C4-2B (cell line): ENCODE data around the gene SLC26A2.

Experiments used
- H3K27ac ChIP-seq: fragments of 450-650 bp; 2 replicates; pipeline ENCODE4 v1.5.1; 2017
- ZFX ChIP-seq: fragments of 450-650 bp; IDR thresholded peaks from 2 replicates; pipeline ENCODE4 v1.6.1; 2017
- TF ChIP-seq, protein P1 (sequence below): fragments of 450-650 bp; conservative IDR thresholded peaks from 2 replicates; pipeline ENCODE4 v1.5.1; 2017; ENCODE audit warnings: mild to moderate bottlenecking

The SLC26A2 gene

DNA sequence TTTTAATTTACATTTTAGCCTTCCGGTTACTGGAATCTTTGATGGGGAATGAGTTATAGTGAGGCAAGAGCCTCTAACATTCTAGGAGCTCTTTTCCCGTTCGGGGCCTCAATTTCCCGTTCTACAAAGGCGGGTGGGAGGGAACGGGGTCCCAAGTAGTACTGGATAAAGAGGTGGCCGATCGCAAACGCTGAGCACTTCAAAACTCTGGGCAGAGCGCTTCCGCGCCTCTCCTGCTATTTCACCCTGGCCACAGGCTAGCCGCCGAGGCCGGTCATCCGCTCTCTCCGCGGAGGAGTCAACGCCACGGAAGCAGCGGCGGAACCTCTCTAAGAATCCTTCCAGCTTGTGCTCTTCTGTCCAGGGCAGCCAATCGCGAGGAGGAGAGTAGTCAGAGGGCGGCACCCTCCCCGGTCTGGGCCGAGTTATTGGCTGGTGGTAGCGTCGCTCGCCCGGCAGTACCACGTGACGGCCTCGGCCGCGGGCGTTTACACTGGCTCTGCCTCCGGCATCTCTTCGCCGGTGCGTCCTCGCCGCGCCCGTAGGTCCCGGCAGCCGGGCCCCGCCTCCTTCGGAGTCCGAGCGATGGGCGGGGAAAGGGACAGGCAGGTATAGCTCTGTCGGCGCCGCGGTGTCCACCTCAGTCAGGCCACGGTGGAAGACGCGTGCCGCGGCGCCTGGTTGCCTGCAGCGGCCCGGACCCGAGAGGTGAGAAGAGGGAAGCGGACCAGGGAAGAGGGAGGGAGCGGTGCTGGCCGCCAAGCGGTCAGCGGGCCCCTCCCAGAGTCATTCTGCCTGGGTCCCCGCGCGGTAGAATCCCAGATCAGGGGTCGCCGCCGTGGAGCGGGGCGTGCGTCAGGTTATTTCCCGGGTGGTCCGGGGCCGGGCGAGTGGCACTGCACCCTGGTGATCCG is at the start of gene SLC26A2:
Gene SLC26A2, plus strand, starts transcription at position 487 of the 914 bp plus-strand sequence. CDS start 16,895 bp downstream, outside the sequence.
- TF ChIP-seq, protein P1, sequence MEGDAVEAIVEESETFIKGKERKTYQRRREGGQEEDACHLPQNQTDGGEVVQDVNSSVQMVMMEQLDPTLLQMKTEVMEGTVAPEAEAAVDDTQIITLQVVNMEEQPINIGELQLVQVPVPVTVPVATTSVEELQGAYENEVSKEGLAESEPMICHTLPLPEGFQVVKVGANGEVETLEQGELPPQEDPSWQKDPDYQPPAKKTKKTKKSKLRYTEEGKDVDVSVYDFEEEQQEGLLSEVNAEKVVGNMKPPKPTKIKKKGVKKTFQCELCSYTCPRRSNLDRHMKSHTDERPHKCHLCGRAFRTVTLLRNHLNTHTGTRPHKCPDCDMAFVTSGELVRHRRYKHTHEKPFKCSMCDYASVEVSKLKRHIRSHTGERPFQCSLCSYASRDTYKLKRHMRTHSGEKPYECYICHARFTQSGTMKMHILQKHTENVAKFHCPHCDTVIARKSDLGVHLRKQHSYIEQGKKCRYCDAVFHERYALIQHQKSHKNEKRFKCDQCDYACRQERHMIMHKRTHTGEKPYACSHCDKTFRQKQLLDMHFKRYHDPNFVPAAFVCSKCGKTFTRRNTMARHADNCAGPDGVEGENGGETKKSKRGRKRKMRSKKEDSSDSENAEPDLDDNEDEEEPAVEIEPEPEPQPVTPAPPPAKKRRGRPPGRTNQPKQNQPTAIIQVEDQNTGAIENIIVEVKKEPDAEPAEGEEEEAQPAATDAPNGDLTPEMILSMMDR = no peak
- no peak for TF ChIP-seq ZFX
- H3K27ac ChIP-seq = peak within 1 kb of the TSS; percentile 64

DNA sequence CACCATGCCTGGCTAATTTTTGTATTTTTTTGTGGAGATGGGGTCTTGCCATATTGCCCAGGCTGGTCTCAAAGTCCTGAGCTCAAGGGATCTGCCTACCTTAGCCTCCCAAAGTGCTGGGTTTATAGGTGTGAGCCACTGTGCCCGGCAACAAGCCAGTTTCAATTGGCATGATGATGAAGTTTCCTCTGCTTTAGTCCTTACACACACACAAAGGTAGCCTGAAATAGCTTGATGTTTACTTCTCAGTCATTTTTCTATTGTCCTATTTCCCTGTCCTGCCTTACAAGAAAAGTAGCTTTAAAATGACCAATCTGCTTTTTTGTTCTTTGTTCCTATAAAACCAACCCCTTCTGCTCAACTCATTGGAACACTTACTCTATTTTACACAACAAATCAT is 49.5 kb upstream of the SLC26A2 start:
- no peak overlapping the region for H3K27ac ChIP-seq
- TF ChIP-seq, protein P1 = no peak
- TF ChIP-seq ZFX = no peak

DNA sequence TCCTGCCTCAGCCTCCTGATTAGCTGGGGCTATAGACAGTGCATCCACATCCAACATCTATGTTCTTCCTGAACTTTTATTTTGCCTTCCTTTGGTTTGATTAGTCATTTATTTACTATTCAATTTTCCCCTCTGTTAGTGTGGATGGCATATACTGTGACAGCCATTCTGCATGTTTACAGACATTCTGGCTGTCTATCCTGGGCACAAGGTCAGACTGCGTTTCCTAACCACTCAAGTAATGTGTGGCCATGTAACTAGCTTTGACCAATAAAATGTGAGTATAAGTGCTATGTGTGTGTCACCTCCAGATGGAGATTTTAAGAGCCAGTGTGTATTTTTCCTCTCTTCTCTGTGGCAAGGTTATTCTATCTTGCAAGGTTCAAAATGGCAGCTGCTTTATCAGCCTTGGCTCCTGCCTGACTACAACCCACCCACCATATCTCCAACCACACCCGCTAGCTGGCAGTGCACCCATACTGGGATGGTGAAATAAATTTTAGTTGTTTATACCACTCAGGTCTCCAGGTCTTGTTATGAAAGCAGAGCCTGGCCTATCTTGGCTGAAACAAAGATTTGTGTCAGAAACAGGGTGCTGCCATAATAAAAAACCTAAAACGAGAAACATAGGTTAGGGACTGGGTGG is 48.2 kb upstream of the SLC26A2 start:
- H3K27ac ChIP-seq = no peak overlapping the region
- TF ChIP-seq, protein P1 = no peak
- TF ChIP-seq ZFX = no peak

DNA sequence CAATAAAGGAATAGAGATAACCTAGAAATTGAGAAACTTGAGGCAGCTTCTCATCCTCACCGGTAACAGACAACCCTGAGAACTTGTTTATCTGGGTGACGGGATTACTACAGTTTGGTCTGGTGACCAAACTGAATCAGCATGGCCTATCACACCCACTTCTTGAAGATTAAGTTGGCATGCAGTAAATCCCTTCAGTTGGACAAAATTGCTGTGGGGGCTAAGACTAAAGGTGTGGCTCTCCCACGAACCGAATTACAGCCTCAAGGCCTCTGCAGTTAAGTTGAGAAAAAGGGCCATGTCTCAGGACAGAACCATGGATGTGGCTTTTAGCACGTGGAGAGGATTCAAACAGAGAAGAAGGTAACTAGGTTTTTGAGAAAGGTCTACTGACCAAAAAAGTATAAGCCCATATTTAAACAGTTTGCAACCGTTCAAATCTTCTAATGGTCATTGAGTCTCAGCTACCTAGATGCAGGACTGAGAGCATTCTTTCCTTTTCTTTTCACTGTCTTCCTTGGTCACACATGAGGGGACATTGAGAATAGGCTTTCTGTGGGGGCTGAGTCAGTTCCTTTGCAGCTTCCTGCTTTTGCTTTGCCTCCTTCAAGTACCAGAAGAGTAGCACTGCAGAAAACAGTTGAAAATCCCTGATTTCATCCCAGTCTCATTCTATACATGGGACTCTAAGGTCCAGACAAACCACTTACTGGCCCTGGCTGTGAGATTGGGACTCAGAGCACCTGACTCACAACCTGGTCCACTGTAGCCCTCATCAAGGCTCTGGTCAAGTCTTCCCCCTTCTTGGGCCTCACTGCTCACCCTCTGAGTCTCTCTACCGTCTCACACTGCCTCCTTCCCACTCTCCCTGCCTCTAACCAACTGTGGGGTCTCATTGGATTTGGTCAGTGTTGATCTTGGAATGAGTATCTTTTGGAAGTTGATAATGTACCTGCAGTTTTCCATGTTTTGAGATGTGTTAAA is 46.8 kb upstream of the SLC26A2 start:
- H3K27ac ChIP-seq = no peak overlapping the region
- no peak for TF ChIP-seq ZFX
- TF ChIP-seq, protein P1 = no peak

DNA sequence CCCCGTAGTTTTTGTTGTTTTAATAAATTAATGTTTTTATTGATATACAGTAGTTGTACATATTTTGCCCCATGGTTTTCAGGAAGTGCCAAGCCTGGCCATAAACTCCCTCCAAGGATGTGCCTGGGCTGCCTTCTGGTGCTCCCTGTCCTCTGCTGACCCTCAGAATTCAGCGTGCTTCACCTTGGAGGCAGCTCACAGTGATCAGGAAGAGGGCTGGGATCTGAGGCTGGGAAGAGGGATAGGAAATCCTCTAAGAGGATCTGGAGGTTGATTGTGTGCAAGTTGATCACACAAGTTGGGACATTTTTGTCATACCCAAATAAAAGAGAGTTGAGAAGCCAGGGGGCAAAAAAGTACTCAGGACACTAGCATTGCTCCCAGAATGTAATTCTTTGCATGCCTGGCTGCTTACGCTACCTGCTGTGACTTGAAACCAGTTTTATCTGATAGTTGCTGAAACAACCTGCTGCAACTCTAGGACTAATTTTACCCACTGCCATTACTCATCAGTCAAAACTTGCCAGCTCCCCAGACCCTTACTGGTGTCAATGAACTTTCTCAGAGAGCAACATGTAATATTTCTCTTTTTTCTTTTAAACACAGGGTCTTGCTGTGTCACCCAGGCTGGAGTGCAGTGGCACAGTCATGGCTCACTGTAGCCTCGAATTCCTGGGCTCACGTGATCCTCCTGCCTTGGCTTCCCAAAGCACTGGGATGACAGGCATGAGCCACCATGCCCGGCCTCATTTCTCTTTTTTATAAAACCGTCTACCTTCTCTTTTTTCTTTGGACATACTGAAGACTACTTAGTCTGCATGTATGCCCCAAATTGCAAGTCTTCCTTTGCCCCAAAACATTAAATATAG is 44.9 kb upstream of the SLC26A2 start:
- TF ChIP-seq, protein P1 = no peak
- no peak for TF ChIP-seq ZFX

DNA sequence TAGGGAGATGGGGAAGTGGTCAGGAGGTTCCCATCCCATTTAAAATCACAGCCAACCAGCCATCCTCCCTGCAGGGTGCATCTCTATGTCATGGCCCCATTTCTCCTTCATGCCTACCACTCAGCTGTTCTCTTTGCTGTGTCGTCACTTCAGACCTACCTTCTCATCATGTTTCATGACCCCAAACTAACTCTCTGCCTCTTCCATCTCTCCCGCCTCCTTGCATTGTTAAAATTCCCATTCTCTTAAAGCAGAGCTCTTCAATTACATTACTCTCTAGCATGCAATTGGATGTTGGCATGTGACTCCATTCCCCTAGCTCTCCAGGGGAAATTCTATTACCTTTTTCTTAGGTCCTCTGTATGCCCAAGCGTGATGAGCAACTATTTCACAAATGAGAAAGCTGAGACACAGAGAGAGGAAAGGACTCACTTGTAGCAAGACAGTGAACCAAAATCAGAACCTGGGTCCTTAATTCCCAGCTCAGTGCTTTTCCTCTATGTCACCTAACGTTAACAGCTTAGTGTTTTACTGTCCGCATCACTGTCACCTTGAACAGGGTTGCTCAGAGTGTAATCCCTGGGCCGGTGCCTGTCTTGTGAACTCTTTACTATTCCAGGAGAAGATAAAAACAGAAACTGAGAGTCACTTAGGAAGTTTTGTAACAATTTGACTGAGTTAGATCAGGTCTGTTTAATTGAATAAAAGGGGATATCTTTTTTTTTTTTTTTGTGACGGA is 44.1 kb upstream of the SLC26A2 start:
- no peak overlapping the region for H3K27ac ChIP-seq

More for the DNA sequence above, 44.9 kb upstream of the SLC26A2 start:
- no peak overlapping the region for H3K27ac ChIP-seq

More for the DNA sequence above, 44.1 kb upstream of the SLC26A2 start:
- TF ChIP-seq, protein P1 = no peak
- TF ChIP-seq ZFX = no peak
